Astrocyte of the spinal cord (primary cell): Measurements from ENCODE around the gene ADGRD1.

Experiments
- DNase-seq: peaks from one replicate; pipeline ENCODE4 v3.0.0; 2011; ENCODE audit warnings: low read depth, low spot score
- H3K4me3 ChIP-seq: 2 replicates; pipeline ENCODE4 v1.5.1; 2011; ENCODE audit warnings: low read depth, mild to moderate bottlenecking, low read length, moderate library complexity
- CTCF ChIP-seq: IDR thresholded peaks from 2 replicates; pipeline ENCODE4 v1.5.1; 2012; ENCODE audit warnings: low read depth, mild to moderate bottlenecking, low read length, inconsistent platforms
- in situ Hi-C: cut with HindIII; loops from 2 replicates; pipeline ENCODE4 v1.10.0; 2017; ENCODE audit warnings: low sequenced_read_pairs

Gene ADGRD1

GRCh38 chr12:131030472-131031328, 77.0 kb downstream of the ADGRD1 start:
- no peak for TF ChIP-seq CTCF
- no peak for DNase-seq
- no peak overlapping the region for H3K4me3 ChIP-seq
- in situ Hi-C loops: no loop called here

DNA sequence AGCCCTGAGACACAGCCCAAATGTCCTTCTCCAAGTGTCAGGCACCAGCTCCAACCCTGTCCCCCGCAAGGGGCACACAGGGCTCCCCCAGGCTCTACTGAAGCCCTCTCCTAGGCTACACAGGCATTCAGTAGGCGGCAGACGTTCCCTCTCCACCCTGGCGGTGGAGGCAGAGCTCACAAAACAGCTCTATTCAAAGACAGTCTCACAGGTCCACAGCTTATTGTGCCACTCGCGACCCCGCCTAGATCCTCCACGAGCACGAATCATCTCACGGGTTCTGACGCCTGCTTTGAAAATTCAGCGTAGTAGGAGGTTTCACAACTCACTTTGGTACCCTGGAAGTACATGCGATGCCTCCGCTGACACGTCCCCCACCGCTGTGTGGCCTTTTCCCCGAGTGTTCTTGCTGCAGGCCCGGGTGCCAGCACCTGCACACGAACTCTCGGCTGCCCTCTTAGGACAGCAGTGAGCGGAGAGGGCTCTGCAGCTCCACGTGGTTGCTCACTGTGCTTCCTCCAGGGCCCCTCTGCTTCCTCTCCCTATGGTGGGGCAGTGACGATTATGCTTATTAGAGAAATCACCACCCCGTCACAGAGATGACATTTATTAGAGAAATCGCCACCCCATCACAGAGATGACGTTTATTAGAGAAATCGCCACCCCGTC, 78.5 kb downstream of the ADGRD1 start:
- in situ Hi-C loops: no loop called here
- DNase-seq: no peak
- no peak overlapping the region for H3K4me3 ChIP-seq
- TF ChIP-seq CTCF: no peak

DNA sequence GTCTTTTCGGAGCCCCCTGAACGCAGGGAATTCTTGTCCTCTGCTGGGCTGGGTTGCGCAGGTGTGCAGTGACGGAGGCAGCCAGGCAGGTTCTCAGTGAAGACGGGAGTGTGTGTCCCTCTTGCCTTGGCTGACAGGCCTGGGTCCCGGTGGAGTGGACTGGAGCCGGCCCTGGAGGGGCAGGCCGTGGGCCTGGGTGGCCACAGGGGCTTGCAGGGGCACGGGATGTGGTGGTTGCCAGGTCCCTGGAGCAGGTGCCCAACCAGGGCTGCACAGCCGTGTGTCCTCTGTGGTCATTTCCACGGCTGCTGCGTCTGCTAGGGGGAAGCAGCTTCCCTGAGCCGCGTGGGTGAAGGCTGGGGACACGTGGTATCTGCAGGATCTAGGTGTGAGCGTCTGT, 79.8 kb downstream of the ADGRD1 start:
- no peak for TF ChIP-seq CTCF
- in situ Hi-C loops: no loop called here
- DNase-seq: no peak
- H3K4me3 ChIP-seq: no peak overlapping the region

GRCh38 chr12:131033886-131034482, 80.3 kb downstream of the ADGRD1 start:
- TF ChIP-seq CTCF: no peak
- H3K4me3 ChIP-seq: no peak overlapping the region
- DNase-seq: no peak
- in situ Hi-C loops: no loop called here

- no peak overlapping the region for H3K4me3 ChIP-seq
- no peak for DNase-seq
- in situ Hi-C loops: no loop called here
- no peak for TF ChIP-seq CTCF
These were observed 81.0 kb downstream of the ADGRD1 start for GRCh38 chr12:131034631-131035244.

DNA sequence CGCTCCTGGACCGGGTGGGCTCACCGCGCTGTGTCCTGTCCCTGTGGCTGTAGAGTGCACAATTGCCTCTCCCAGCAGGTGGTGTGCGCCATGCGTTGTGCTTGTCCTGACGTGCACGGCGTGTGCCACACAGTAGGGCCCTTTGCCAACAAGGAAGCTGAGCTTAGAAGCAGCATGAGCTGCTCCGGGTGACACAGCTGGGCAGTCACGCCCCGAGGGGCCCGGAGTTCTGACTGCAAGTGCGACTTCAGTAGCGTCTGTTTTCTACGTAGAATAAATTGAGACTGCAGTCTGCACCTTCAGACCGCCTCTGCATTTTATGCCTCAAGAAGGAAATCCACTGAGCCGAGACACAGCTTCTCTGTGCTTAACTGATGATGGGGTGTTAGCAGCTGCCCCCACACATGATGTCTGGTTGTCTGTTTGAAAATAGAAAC, 81.6 kb downstream of the ADGRD1 start:
- H3K4me3 ChIP-seq: no peak overlapping the region
- no peak for DNase-seq
- in situ Hi-C loops: no loop called here
- TF ChIP-seq CTCF: no peak
